Gastrocnemius medialis (tissue), 4 donors: ENCODE measurements around the gene MINPP1. TPM values are rescaled to one million over a fixed set of nuclear protein-coding genes. Genes with fewer than 3 reads are reported as not detected.

Source experiments
- ATAC-seq, 2 donors: fragments of 150-250 bp; one replicate each; pipeline ENCODE4 v1.9.1; 2016
- DNase-seq, 2 donors: peaks; one replicate each; pipeline ENCODE4 v3.0.0-alpha.2; 2019
- H3K27ac ChIP-seq, 4 donors: fragments of 200-600 bp; sonication (generic); 1 replicate in 1 of 4; 2 replicates in 3 of 4; pipeline ENCODE4 v1.5.1; 2016 to 2018; ENCODE audit warnings: mild to moderate bottlenecking in 2 of 4, moderate library complexity in 1 of 4
- H3K27me3 ChIP-seq, 3 donors: fragments of 200-600 bp; sonication (generic) in 2 of 3; 1 replicate in 1 of 3; 2 replicates in 2 of 3; pipeline versions ENCODE4 v1.5.1 to v1.6.0; 2016 to 2019; ENCODE audit warnings: mild to moderate bottlenecking in 1 of 3, moderate library complexity in 1 of 3
- H3K36me3 ChIP-seq, 2 donors: fragments of 200-600 bp; sonication (generic) in 1 of 2; one replicate each; pipeline ENCODE4 v1.5.1; 2017 to 2018
- H3K4me1 ChIP-seq, 2 donors: fragments of 200-600 bp; sonication (generic) in 1 of 2; one replicate each; pipeline ENCODE4 v1.5.1; 2016 to 2017; ENCODE audit warnings: mild to moderate bottlenecking in 2 of 2
- H3K4me3 ChIP-seq, 4 donors: fragments of 200-600 bp; sonication (generic) in 3 of 4; 1 replicate in 1 of 4; 2 replicates in 3 of 4; pipeline ENCODE4 v1.5.1; 2016 to 2019; ENCODE audit warnings: mild to moderate bottlenecking in 2 of 4
- H3K9me3 ChIP-seq, 3 donors: fragments of 200-600 bp; sonication (generic) in 2 of 3; 1 replicate in 1 of 3; 2 replicates in 2 of 3; pipeline ENCODE4 v1.5.1; 2016 to 2019
- POLR2A ChIP-seq, 2 donors: fragments of 450-650 bp; IDR thresholded peaks; one replicate each; pipeline ENCODE4 v1.6.1; 2017; ENCODE audit warnings: antibody characterized with exemption in 2 of 2, mild to moderate bottlenecking in 2 of 2, moderate library complexity in 2 of 2
- in situ Hi-C, 4 donors: fragments of 200-750 bp; cut with MboI; loops; one replicate each; pipeline versions ENCODE4 v1.15.0 to v1.8.0; 2017; ENCODE audit warnings: low sequenced_read_pairs in 4 of 4
- intact Hi-C: fragments of 100-400 bp; cut with DNase I; formaldehyde crosslinking; loops from one replicate; pipeline ENCODE4 v1.15.1; 2023; ENCODE audit warnings: low total_unique reads
- total RNA-seq, 4 donors: library from RNA; depleted of rRNA; stranded (reverse); fragments of >200 nt; gene quantifications; one replicate each; pipeline versions ENCODE4 v1.1.0 to v1.2.3, GENCODE V29; 2016
- TF ChIP-seq, protein P1 (sequence below), 5 experiments: fragments of 450-650 bp in 3 of 5; fragments of 200-600 bp in 2 of 5; sonication (generic) in 2 of 5; IDR thresholded peaks in 4 of 5; conservative IDR thresholded peaks in 1 of 5; 1 replicate in 4 of 5; 2 replicates in 1 of 5; pipeline ENCODE4 v1.5.1; 2016 to 2019; ENCODE audit warnings: antibody characterized with exemption in 5 of 5, mild to moderate bottlenecking in 3 of 5, moderate library complexity in 3 of 5

Gene MINPP1
- total RNA-seq, 4 donors from 2014 or later = 6.9 to 7.1 (median 7.0) TPM

DNA sequence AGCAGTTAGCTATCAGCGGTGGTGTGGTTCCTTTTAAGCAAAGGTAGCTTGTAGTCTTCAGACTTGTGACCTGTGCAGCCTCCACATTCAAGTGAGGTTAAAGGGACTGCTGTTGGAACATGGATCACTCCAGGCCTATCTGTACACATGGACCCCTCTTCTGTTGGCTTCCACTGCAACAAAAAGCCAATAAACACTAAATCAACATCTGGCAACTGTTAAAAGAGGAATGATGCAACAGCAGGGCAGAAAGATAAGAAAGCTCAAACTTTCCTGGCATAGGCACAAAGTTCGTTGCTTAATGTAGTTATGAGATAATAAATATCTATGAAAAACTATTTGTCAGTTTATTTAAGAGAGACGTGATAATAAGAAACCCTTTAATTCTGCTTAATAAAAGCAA, 4.0 kb upstream of the MINPP1 start:
- in situ Hi-C loops (no loop called here), intact Hi-C loops (no loop called here)
- no peaks in the 10 kb centered on the region for H3K9me3 ChIP-seq
- H3K36me3 ChIP-seq = no peaks in the 10 kb centered on the region
- H3K4me1 ChIP-seq = peaks cover 9 to 10% of the 10 kb centered on the region in 2 donors
- TF ChIP-seq, protein P1, sequence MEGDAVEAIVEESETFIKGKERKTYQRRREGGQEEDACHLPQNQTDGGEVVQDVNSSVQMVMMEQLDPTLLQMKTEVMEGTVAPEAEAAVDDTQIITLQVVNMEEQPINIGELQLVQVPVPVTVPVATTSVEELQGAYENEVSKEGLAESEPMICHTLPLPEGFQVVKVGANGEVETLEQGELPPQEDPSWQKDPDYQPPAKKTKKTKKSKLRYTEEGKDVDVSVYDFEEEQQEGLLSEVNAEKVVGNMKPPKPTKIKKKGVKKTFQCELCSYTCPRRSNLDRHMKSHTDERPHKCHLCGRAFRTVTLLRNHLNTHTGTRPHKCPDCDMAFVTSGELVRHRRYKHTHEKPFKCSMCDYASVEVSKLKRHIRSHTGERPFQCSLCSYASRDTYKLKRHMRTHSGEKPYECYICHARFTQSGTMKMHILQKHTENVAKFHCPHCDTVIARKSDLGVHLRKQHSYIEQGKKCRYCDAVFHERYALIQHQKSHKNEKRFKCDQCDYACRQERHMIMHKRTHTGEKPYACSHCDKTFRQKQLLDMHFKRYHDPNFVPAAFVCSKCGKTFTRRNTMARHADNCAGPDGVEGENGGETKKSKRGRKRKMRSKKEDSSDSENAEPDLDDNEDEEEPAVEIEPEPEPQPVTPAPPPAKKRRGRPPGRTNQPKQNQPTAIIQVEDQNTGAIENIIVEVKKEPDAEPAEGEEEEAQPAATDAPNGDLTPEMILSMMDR (IDR thresholded peaks at IDR 0.05 in 4 of 5, conservative IDR thresholded peaks at IDR 0.05 in 1 of 5) = no peak
- TF ChIP-seq POLR2A (IDR thresholded peaks at IDR 0.05) = no peak
- no peak overlapping the region for H3K4me3 ChIP-seq
- DNase-seq = no peak
- no peak for ATAC-seq
- H3K27ac ChIP-seq = no peak overlapping the region
- H3K27me3 ChIP-seq = no peaks in the 10 kb centered on the region

DNA sequence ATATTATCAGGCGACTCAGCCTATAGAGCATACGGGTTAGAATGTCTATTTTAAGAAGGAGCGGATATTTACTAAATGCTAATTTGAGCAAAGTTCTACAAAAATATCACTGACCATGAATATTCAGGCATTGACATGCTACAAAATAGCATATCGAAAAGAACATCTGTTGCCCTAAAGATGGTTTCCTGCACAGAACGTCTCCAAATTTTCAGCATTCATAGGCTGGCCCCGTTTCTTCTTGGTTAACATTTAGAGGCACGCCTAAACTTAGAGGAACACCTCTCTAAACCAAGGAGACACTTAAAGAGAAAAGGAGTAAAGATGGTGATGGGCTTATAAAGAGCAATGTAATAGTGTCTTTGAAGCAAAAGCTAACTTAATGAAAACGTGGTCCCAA, 1.3 kb upstream of the MINPP1 start:
- peaks cover 22 to 24% of the 10 kb centered on the region in 2 donors for H3K4me1 ChIP-seq

DNA sequence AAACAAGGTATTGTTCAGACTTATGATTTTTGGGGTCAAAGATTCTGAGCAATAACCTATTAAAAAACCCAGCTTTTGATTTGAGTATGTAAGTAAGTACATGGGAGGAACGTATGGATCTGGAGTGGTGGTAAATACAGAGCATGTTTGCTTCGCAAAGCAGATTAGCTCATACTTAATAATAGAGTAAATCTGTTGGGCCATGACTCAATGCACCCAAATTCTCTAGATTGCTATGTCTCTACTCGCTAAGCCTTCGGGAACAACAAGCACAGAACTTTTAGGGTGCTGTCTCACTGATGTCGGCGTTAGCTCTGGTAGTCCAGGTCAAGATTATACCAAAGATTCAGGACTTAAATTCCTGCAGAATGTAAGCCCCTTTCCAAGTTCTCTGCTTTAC, 807 bp upstream of the MINPP1 start:
- Histone ChIP-seq H3K27me3 (no peaks in the 10 kb centered on the region), H3K4me3 (peak overlapping the region; percentile 87 to 98 (median 96)), H3K9me3 (no peaks in the 10 kb centered on the region), H3K27ac (peak overlapping the region in 3 of 4 donors; percentile 70 to 77 (median 76)), H3K4me1 (peaks cover 22 to 24% of the 10 kb centered on the region in 2 donors), H3K36me3 (peaks cover 0 to 2% of the 10 kb centered on the region in 2 donors)
- in situ Hi-C loops (no loop called here), intact Hi-C loops (no loop called here)
- no peak for DNase-seq
- no peak for ATAC-seq
- TF ChIP-seq POLR2A (IDR thresholded peaks at IDR 0.05) = no peak
- TF ChIP-seq, protein P1 (IDR thresholded peaks at IDR 0.05 in 4 of 5, conservative IDR thresholded peaks at IDR 0.05 in 1 of 5) = no peak

More for the DNA sequence above, 1.3 kb upstream of the MINPP1 start:
- intact Hi-C loops (no loop called here), in situ Hi-C loops (no loop called here)
- ATAC-seq (no peak), DNase-seq (no peak)
- Histone ChIP-seq H3K36me3 (no peaks in the 10 kb centered on the region), H3K9me3 (no peaks in the 10 kb centered on the region), H3K4me3 (no peak overlapping the region), H3K27ac (no peak overlapping the region), H3K27me3 (no peaks in the 10 kb centered on the region)
- TF ChIP-seq, protein P1 (IDR thresholded peaks at IDR 0.05 in 4 of 5, conservative IDR thresholded peaks at IDR 0.05 in 1 of 5) = no peak
- TF ChIP-seq POLR2A (IDR thresholded peaks at IDR 0.05) = no peak

DNA sequence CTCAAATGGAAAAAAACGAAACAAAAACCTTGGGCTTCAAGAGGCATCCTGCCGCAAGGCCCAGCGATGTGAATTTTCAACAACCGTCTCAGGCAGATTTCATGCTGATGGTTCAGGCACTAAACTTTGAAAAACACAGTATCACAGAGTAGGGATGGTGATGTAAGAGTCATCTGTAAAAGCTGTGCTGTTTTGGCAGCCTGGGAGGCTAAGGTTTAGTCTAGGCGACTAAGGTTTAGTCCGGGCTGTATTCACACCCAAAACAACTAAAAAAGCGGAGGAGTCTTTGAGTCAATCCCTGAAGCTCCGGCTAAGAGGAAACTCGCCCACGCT, 420 bp upstream of the MINPP1 start:
- no peaks in the 10 kb centered on the region for H3K27me3 ChIP-seq
- DNase-seq (no peak), ATAC-seq (peak in 1 of 2 donors; percentile 59)
- H3K9me3 ChIP-seq = no peaks in the 10 kb centered on the region
- intact Hi-C loops = no loop called here
- H3K4me1 ChIP-seq = peaks cover 22 to 24% of the 10 kb centered on the region in 2 donors
- H3K36me3 ChIP-seq = peaks cover 0 to 6% of the 10 kb centered on the region in 2 donors
- in situ Hi-C loops = no loop called here
- H3K27ac ChIP-seq = peak overlapping the region; percentile 70 to 78 (median 76)
- peak overlapping the region; percentile 87 to 98 (median 96) for H3K4me3 ChIP-seq
- TF ChIP-seq, protein P1 (IDR thresholded peaks at IDR 0.05 in 4 of 5, conservative IDR thresholded peaks at IDR 0.05 in 1 of 5) = no peak
- TF ChIP-seq POLR2A (IDR thresholded peaks at IDR 0.05) = no peak
